K562 (cell line): Measurements from ENCODE around the gene DIPK1B. TPM values are rescaled to one million over a fixed set of nuclear protein-coding genes. Genes with fewer than 3 reads are reported as not detected.

ENCODE experiments used
- ATAC-seq: fragments of 200-7000 bp; cut with Tn5 transposase; 3 replicates; pipeline ENCODE4 v1.9.1; 2020; ENCODE audit warnings: moderate library complexity
- BruUV-seq: library from RNA; stranded (reverse); fragments of 400-500 nt; replicated peaks from 2 replicates; lab custom pipeline; 2021; lab: Mats Ljungman, UMichigan
- CTCF ChIA-PET: fragments of 300-600 bp; formaldehyde crosslinking; extraction: SDS; loops from one replicate; lab custom pipeline; 2021; ENCODE audit warnings: low intra/inter-chr PET ratio; lab: Yijun Ruan, JAX
- POLR2A ChIA-PET: fragments of 300-600, 350-650 bp; sonication (Branson Sonifier 250); formaldehyde crosslinking; extraction: SDS; loops from one replicate; lab custom pipeline; 2021; ENCODE audit warnings: antibody characterized with exemption, inconsistent platforms; lab: Yijun Ruan, JAX
- DNase-seq, 4 experiments: peaks; one replicate each; pipeline versions ENCODE4 v3.0.0 to v3.0.0-alpha.2; 2011 to 2018; ENCODE audit warnings: low spot score in 3 of 4, mixed read lengths in 3 of 4; ENCODE audit errors: extremely low read depth in 1 of 4
- FAIRE-seq: peaks from 2 replicates; lab custom pipeline; 2011; peaks lifted over from hg19 to GRCh38; lab: Jason Lieb, UNC
- H2AFZ ChIP-seq: 2 replicates; pipeline ENCODE4 v1.6.0; 2011; ENCODE audit warnings: low read depth, low read length, control low read depth, inconsistent platforms
- H3K27ac ChIP-seq: fragments of 200-600 bp; 3 replicates; pipeline ENCODE4 v1.8.0; 2011; ENCODE audit warnings: low read depth, mild to moderate bottlenecking, control low read depth, inconsistent platforms, low read length, moderate library complexity, mixed read lengths; ENCODE audit errors: extremely low read depth
- H3K27me3 ChIP-seq, 2 experiments: fragments of 300-600 bp in 1 of 2; 2 replicates in 1 of 2; 3 replicates in 1 of 2; pipeline versions ENCODE4 v1.6.0 to v1.8.0; 2011; ENCODE audit warnings: inconsistent platforms in 2 of 2, low read length in 2 of 2, mild to moderate bottlenecking in 1 of 2, mixed read lengths in 1 of 2, moderate library complexity in 1 of 2; ENCODE audit not compliant: control insufficient read depth in 2 of 2, insufficient read depth in 2 of 2
- H3K36me3 ChIP-seq: fragments of 300-600 bp; 3 replicates; pipeline ENCODE4 v1.8.0; 2011; ENCODE audit warnings: mild to moderate bottlenecking, low read length, inconsistent platforms; ENCODE audit not compliant: control insufficient read depth, insufficient read depth
- H3K4me1 ChIP-seq, 2 experiments: fragments of 200-600 bp in 1 of 2; replicated peaks in 1 of 2; 2 replicates in 1 of 2; 3 replicates in 1 of 2; pipeline versions ENCODE4 v1.5.1 to v1.8.0; 2011; ENCODE audit warnings: inconsistent platforms in 2 of 2, low read length in 2 of 2, mild to moderate bottlenecking in 1 of 2, mixed read lengths in 1 of 2, moderate library complexity in 1 of 2; ENCODE audit not compliant: control insufficient read depth in 2 of 2, insufficient read depth in 2 of 2
- H3K4me2 ChIP-seq: 2 replicates; pipeline ENCODE4 v1.6.1; 2011; ENCODE audit warnings: low read length, control low read depth, inconsistent platforms, mixed read lengths; ENCODE audit not compliant: insufficient read depth
- H3K4me3 ChIP-seq: fragments of 200-600 bp; sonication (generic), shearing (Covaris generic); 2 replicates; pipeline ENCODE4 v1.5.1; 2016; ENCODE audit warnings: control low read depth, inconsistent platforms
- H3K79me2 ChIP-seq: fragments of 200-600 bp; 3 replicates; pipeline ENCODE4 v1.8.0; 2011; ENCODE audit warnings: low read length, inconsistent platforms; ENCODE audit not compliant: control insufficient read depth, insufficient read depth
- H3K9ac ChIP-seq, 2 experiments: 2 replicates each; pipeline versions ENCODE4 v1.6.0 to v1.6.1; 2011; ENCODE audit warnings: low read depth in 2 of 2, low read length in 2 of 2, control low read depth in 1 of 2, inconsistent platforms in 1 of 2, mild to moderate bottlenecking in 1 of 2, mixed read lengths in 1 of 2; ENCODE audit not compliant: insufficient read depth in 1 of 2
- H3K9me1 ChIP-seq: one replicate; pipeline ENCODE4 v1.6.0; 2011; ENCODE audit warnings: inconsistent platforms, mild to moderate bottlenecking, low read length, moderate library complexity; ENCODE audit not compliant: control insufficient read depth, insufficient read depth
- H3K9me3 ChIP-seq: replicated peaks from 2 replicates; pipeline ENCODE4 v1.5.1; 2011; ENCODE audit warnings: low read depth, low read length, inconsistent platforms; ENCODE audit not compliant: control insufficient read depth, insufficient read depth
- H4K20me1 ChIP-seq: replicated peaks from 2 replicates; pipeline ENCODE4 v1.6.1; 2011; ENCODE audit warnings: low read length, inconsistent platforms, mixed read lengths; ENCODE audit not compliant: control insufficient read depth, insufficient read depth
- FOXM1 ChIP-seq, 2 experiments: fragments of 450-650 bp in 1 of 2; sonication (generic) in 1 of 2; formaldehyde crosslinking in 1 of 2; IDR thresholded peaks; 2 replicates each; pipeline versions ENCODE4 v1.6.1 to v1.9.0; 2017 to 2022; ENCODE audit warnings: low read depth in 2 of 2, mild to moderate bottlenecking in 2 of 2, missing genetic modification reagents in 1 of 2, moderate library complexity in 1 of 2
- HNRNPK ChIP-seq: fragments of 200-400 bp; formaldehyde crosslinking; IDR thresholded peaks from one replicate; pipeline ENCODE4 v1.6.1; 2018; ENCODE audit warnings: mild to moderate bottlenecking, low read depth, low read length; ENCODE audit not compliant: poor library complexity, severe bottlenecking
- ILK ChIP-seq: fragments of 450-650 bp; IDR thresholded peaks from 2 replicates; pipeline ENCODE4 v1.6.1; 2016; ENCODE audit warnings: missing genetic modification characterization, low read depth, mild to moderate bottlenecking, missing compliant biosample characterization, moderate library complexity, borderline replicate concordance
- MEIS2 ChIP-seq: fragments of 450-650 bp; IDR thresholded peaks from 2 replicates; pipeline ENCODE4 v1.6.1; 2014; ENCODE audit warnings: mild to moderate bottlenecking; ENCODE audit not compliant: partially characterized antibody
- MTA1 ChIP-seq: fragments of 450-650 bp; IDR thresholded peaks from 2 replicates; pipeline ENCODE4 v1.6.1; 2017; ENCODE audit warnings: borderline replicate concordance
- NCOA4 ChIP-seq: fragments of 450-650 bp; IDR thresholded peaks from 2 replicates; pipeline ENCODE4 v1.6.1; 2018; ENCODE audit warnings: mild to moderate bottlenecking; ENCODE audit not compliant: partially characterized antibody
- NFIC ChIP-seq: fragments of 450-650 bp; IDR thresholded peaks from 2 replicates; pipeline ENCODE4 v1.6.1; 2017; ENCODE audit warnings: mild to moderate bottlenecking, inconsistent platforms
- POLR2G ChIP-seq: fragments of 200-400 bp; formaldehyde crosslinking; IDR thresholded peaks from 2 replicates; pipeline ENCODE4 v1.6.1; 2017; ENCODE audit warnings: low read depth, mild to moderate bottlenecking, antibody characterized with exemption, low read length, moderate library complexity
- RBFOX2 ChIP-seq: fragments of 200-400 bp; formaldehyde crosslinking; IDR thresholded peaks from 2 replicates; pipeline ENCODE4 v1.6.1; 2017; ENCODE audit warnings: low read depth, mild to moderate bottlenecking, low read length, moderate library complexity
- SIN3A ChIP-seq, 2 experiments: fragments of 150-350 bp in 1 of 2; IDR thresholded peaks; 2 replicates each; pipeline ENCODE4 v1.6.1; 2011 to 2016; ENCODE audit warnings: borderline replicate concordance in 2 of 2, low read depth in 2 of 2, low read length in 2 of 2, mild to moderate bottlenecking in 2 of 2, moderate library complexity in 2 of 2; ENCODE audit not compliant: control insufficient read depth in 1 of 2
- SREBF2 ChIP-seq: sonication (generic); formaldehyde crosslinking; IDR thresholded peaks from 2 replicates; pipeline ENCODE4 v1.4.0; 2020; ENCODE audit warnings: mild to moderate bottlenecking, missing genetic modification reagents
- TAF1 ChIP-seq: IDR thresholded peaks from 2 replicates; pipeline ENCODE4 v1.6.1; 2011; ENCODE audit warnings: mild to moderate bottlenecking, low read length, moderate library complexity; ENCODE audit not compliant: insufficient read depth, control insufficient read depth, severe bottlenecking; ENCODE audit errors: extremely low read depth
- TEAD1 ChIP-seq, 2 experiments: fragments of 450-650 bp in 1 of 2; sonication (generic) in 1 of 2; formaldehyde crosslinking; IDR thresholded peaks; 2 replicates each; pipeline versions ENCODE4 v1.4.0 to v1.8.0; 2020 to 2022; ENCODE audit warnings: mild to moderate bottlenecking in 2 of 2, missing genetic modification reagents in 1 of 2
- TFAP4 ChIP-seq: sonication (generic); formaldehyde crosslinking; IDR thresholded peaks from 2 replicates; pipeline ENCODE4 v1.8.0; 2022; ENCODE audit warnings: missing genetic modification reagents, mild to moderate bottlenecking, moderate library complexity, borderline replicate concordance
- ZKSCAN1 ChIP-seq: fragments of 150-350 bp; IDR thresholded peaks from 2 replicates; pipeline ENCODE4 v1.6.1; 2016; ENCODE audit warnings: low read depth, low read length
- ZNF124 ChIP-seq: sonication (generic); formaldehyde crosslinking; IDR thresholded peaks from 2 replicates; pipeline ENCODE4 v1.8.1; 2022; ENCODE audit warnings: missing genetic modification reagents
- ZNF395 ChIP-seq: fragments of 200-800 bp; sonication (Bioruptor generic); IDR thresholded peaks from 2 replicates; pipeline ENCODE4 v1.6.1; 2017; ENCODE audit warnings: missing genetic modification characterization, missing compliant biosample characterization
- WGBS: fragments of 100-300 bp; shearing (Covaris generic); methylation state at CpG from one replicate; pipeline ENCODE4 v1.1.6; 2016; ENCODE audit warnings: low coverage, mixed read lengths; ENCODE audit not compliant: insufficient coverage; ENCODE audit errors: missing lambda C conversion rate; 5-methylcytosine and 5-hydroxymethylcytosine counted together
- in situ Hi-C: fragments of 300-500 bp; cut with MboI; formaldehyde crosslinking; loops from 4 replicates; pipeline ENCODE4 v1.15.0; 2018; ENCODE audit warnings: inconsistent platforms, mixed read lengths
- intact Hi-C: fragments of 100-400 bp; cut with micrococcal nuclease; formaldehyde crosslinking; loops from 2 replicates; pipeline ENCODE4 v1.14.2; 2022
- polyA plus RNA-seq, 8 experiments: library from polyadenylated mRNA; depleted of rRNA in 4 of 8; stranded (reverse) in 5 of 8; unstranded in 3 of 8; fragments of >200 nt; fragmentation: Nextera tagmentation in 2 of 8; fragmentation: Illumina TruSeq in 1 of 8; extraction: Ambion mirVana in 2 of 8; extraction: Trizol in 1 of 8; gene quantifications; 2 replicates each; pipeline versions ENCODE4 v1.2.1 to v1.2.3, GENCODE V29; 2011 to 2014; ENCODE audit warnings: inconsistent platforms in 1 of 8, missing spikeins in 1 of 8
- total RNA-seq, 7 experiments: library from RNA; depleted of rRNA in 6 of 7; stranded (reverse); fragments of >200 nt in 6 of 7; fragmentation: Illumina TruSeq in 2 of 7; extraction: Trizol in 2 of 7; gene quantifications; 2 replicates each; pipeline versions ENCODE4 v1.2.1 to v1.2.3, GENCODE V29; 2011 to 2021; ENCODE audit warnings: low replicate concordance in 1 of 7

Gene DIPK1B
- total and polyA plus RNA-seq, 9 of the 15 experiments (the other 6 are each of a cell fraction or from before 2014, with no cell fraction given) = 0.08 to 22.3 (median 5.9) TPM

DNA sequence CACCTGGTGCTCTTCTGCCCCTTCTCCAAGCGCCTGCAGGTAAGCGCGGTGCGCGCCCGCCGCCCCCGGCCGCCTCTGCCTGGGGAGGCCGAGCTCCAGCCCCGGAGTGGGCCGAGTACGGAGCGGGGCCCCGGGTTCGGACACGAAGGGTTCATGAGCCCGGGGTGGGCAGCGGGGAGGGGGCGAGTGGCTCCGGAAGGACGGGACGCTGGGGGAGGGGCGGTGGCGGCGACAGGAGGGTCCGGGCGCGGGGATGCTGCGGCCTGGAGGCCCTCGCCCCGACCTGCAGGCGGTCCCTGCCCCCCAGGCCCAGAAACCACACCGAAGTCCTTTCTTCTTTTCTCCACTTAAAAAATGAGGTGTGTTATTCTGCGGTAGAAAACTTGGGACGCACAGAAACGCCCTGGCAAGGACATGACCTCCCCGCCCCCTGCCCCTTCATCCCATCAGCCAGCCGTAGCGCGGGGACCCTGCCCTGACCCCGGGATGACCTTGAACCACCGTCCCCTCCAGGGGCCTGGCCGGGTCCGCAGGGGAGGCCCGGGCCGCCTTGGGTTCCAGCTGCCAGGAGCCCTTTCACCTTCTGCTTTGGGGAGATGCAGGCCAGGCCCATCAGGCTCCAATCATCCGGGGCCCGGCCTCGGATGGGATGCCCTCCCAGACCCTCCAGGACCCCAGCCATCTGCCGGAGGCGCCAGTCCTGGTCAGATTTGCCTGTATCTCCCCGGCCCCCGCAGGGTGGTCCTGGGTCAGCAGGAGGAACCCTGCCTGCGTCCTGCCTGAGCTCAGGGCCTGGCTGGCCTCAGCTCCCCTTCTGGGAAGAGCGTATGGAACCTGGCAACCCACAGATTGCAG, 545 bp downstream of the DIPK1B start (continued):
- peak; percentile 3 for TF ChIP-seq TAF1
- TF ChIP-seq HNRNPK = no peak
- TF ChIP-seq MEIS2 = no peak
- TF ChIP-seq TFAP4 = 0 out of 2 replicates have a peak, but pooled peaks have one; percentile 13

- H3K36me3 ChIP-seq = peaks cover 4% of the 10 kb centered on the region; the same call in 1 of the 3 replicates
- peak overlapping the region; percentile 63 for H3K4me3 ChIP-seq
- POLR2A ChIA-PET = interaction anchor here (1.6 to 3.2 kb wide), 2 partner anchors 9 to 14 kb away, joined by 9 to 44 read pairs; no protein-coding TSS in a partner anchor
- no peaks in the 10 kb centered on the region for H3K9me1 ChIP-seq
- in situ Hi-C loops = no loop called here
- peak in 1 of 4 experiments; percentile 63 for DNase-seq
- 59% methylated on average over 5 of the region's 8 CpGs for WGBS
- no peaks in the 10 kb centered on the region for H3K27me3 ChIP-seq
- no peak overlapping the region for H2AFZ ChIP-seq
- H4K20me1 ChIP-seq = no peaks in the 10 kb centered on the region
- peak overlapping the region; percentile 48 for H3K4me2 ChIP-seq
- CTCF ChIA-PET = no interaction called here
- peaks cover 12% of the 10 kb centered on the region for H3K79me2 ChIP-seq
- intact Hi-C loops = no loop called here
- peak overlapping the region in 1 of 2 experiments; percentile 94; a peak in 2 of 4 replicates for H3K9ac ChIP-seq
- ATAC-seq = no peak
- no peaks in the 10 kb centered on the region for H3K9me3 ChIP-seq
- H3K4me1 ChIP-seq = peaks cover 10 to 69% of the 10 kb centered on the region in 2 experiments; a peak in 4 of 5 replicates
- H3K27ac ChIP-seq = no peak overlapping the region
- no peak for FAIRE-seq
- no TSS peak for BruUV-seq
- TF ChIP-seq ZNF395 (no peak), ILK (tag) (no peak), FOXM1 (IDR thresholded peaks at IDR 0.05; ENCODE audit: low read depth) (no peak), FOXM1 (CRISPR knock-in tag; IDR thresholded peaks at IDR 0.05; ENCODE audit: low read depth) (no peak), SIN3A (IDR thresholded peaks at IDR 0.05; ENCODE audit: borderline replicate concordance in 2 of 2, control insufficient read depth in 1 of 2, low read depth in 2 of 2, low read length in 2 of 2) (no peak), NCOA4 (no peak), POLR2G (peak; percentile 2; the same call in 1 of the 2 replicates), RBFOX2 (peak; percentile 49), NFIC (peak; percentile 79), ZNF124 (CRISPR knock-in tag) (0 out of 2 replicates have a peak, but pooled peaks have one; percentile 26), TEAD1 (CRISPR knock-in tag; IDR thresholded peaks at IDR 0.05) (no peak), ZKSCAN1 (no peak), MTA1 (no peak), SREBF2 (CRISPR knock-in tag) (no peak)
Measured at GRCh38 chr9:136713550-136713949, 1.2 kb downstream of the DIPK1B start.
